ENCODE data around the gene FKBP6.
"Not testable (repeated sequence)": the region's sequence is repeated elsewhere in the genome, so short reads cannot be mapped to it uniquely, and the experiment has no call there.

Gene FKBP6

DNA sequence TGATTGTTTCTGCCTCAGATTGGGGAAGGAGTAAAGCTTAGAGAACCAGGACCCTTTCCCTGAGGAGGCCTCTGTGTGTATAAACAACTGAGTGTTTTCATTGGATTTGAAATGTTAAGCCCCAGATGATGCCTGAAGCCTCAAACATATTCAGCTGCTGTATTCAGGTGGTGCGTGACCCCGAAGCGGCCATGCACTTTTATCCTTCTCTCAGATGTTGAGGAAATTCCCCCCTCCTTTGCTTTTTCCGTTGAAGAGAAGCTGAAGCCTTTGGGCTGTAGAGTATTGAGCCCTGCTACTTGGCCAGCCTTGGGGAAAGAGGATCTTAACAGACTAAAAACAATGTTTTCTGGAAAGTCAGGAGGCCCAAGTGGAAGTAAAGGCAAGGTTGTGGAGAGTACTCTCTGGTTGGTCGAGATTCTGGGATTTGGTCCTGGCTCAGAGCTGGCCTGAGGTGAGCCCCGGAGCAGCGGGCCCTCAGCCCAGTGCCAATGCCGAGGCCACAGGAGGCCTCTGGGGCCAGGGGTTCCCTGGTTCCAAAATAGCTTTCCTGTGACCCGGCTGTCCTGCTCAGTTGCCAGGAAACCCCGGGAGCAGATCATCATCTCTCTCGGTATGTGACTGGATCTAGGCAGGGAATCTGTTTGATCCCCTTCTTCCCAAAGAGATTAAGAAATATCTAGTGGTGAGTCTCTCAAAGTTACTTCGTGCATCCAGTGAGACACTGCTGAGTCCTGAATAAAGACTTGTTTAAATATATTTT lies 22.5 kb downstream of the FKBP6 start:
- peaks cover 4% of the 10 kb centered on the region for H3K27me3 ChIP-seq (ENCODE audit: control insufficient read depth, insufficient read depth, low read length)
- H3K4me1 ChIP-seq (ENCODE audit: control insufficient read depth, insufficient read depth, low read length): no peaks in the 10 kb centered on the region
- no peak overlapping the region for H3K9ac ChIP-seq (ENCODE audit: low read length)
- no peak overlapping the region for H3K4me3 ChIP-seq (ENCODE audit: low read length)
- H3K27ac ChIP-seq (ENCODE audit: low read depth, low read length): no peak overlapping the region
- H3K36me3 ChIP-seq (ENCODE audit: control insufficient read depth, insufficient read depth, low read length): no peaks in the 10 kb centered on the region

DNA sequence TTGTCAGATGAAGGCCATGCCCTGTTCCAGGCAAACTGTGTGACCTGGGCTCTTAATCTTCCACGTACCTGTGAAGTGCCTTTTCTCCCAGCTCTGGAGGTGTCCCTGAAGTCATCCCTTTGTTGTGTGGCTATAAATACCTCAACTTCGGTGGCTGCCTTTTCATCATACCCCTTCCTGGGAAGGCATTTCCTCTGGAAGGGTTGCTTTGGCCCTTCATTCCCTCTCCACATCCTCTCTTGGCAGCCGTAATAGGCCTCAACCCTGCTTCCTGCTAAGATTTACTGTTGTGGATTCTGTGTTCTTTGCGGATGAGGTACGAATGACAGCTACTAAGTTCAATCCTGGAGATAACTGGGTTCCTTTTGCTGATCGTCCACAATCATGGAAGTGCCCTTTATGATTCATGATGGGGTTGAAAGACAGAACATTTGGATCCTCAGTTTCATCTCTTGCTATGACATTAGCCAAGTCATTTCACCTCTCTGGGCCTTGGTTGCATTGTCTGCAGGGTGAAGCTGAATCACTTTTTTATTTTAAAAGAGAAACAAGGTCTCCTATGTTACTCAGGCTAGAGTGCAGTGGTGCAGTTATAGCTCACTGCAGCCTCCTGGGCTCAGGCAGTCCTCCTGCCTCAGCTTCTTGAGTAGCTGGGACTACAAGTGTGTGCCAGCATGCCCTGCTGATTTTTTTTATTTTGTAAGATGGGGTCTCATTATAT lies 23.6 kb downstream of the FKBP6 start:
- no peak overlapping the region for H3K27ac ChIP-seq (ENCODE audit: low read depth, low read length)
- no peak overlapping the region for H3K9ac ChIP-seq (ENCODE audit: low read length)
- H3K4me3 ChIP-seq (ENCODE audit: low read length): no peak overlapping the region

DNA sequence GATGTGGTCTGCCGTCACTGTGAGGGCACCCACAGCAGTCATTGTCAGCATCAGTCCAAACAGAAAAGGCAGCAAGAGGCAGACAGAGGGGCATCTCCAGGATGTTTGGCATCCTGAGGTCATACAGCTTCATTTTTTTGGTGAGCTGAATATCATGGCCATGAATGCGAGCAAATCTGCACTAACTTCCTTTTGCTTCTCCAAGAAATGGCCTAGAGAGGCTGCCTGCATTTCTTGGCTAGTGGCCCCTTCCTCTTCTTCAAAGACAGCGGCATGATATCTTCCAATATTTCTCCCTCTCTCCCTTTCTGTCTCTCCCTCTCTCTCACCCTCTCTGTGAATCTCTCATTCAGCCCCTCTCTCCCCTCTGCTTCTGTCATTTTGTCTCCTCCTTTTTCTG lies 24.8 kb downstream of the FKBP6 start:
- H3K4me3 ChIP-seq (ENCODE audit: low read length): no peak overlapping the region
- H3K27me3 ChIP-seq (ENCODE audit: control insufficient read depth, insufficient read depth, low read length): peaks cover 2% of the 10 kb centered on the region
- H3K36me3 ChIP-seq (ENCODE audit: control insufficient read depth, insufficient read depth, low read length): no peaks in the 10 kb centered on the region
- H3K4me1 ChIP-seq (ENCODE audit: control insufficient read depth, insufficient read depth, low read length): no peaks in the 10 kb centered on the region
- no peak overlapping the region for H3K9ac ChIP-seq (ENCODE audit: low read length)
- no peak overlapping the region for H3K27ac ChIP-seq (ENCODE audit: low read depth, low read length)

More for the DNA sequence above, 23.6 kb downstream of the FKBP6 start:
- peaks cover 2% of the 10 kb centered on the region for H3K27me3 ChIP-seq (ENCODE audit: control insufficient read depth, insufficient read depth, low read length)
- H3K4me1 ChIP-seq (ENCODE audit: control insufficient read depth, insufficient read depth, low read length): no peaks in the 10 kb centered on the region
- no peaks in the 10 kb centered on the region for H3K36me3 ChIP-seq (ENCODE audit: control insufficient read depth, insufficient read depth, low read length)

DNA sequence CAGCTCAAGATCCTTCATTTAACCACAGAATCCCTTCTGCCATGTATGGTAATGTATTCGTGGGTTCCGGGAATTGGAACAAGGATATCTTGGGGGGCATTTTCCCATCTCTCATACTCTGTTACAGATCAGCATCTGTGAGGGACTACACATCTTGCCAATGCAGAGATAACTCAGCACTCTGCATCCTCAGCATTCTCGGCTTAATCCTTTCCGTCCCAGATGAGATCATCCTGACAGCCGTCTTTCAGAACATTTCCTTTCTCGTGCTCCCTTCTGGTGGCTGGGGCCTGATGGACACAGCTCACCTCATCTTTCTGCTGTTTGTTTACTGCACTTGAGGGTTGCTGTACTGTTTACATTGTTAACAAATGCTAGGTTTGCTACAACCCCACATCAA lies 25.3 kb downstream of the FKBP6 start:
- Histone ChIP-seq H3K27ac (ENCODE audit: low read depth, low read length) (no peak overlapping the region), H3K36me3 (ENCODE audit: control insufficient read depth, insufficient read depth, low read length) (no peaks in the 10 kb centered on the region), H3K9ac (ENCODE audit: low read length) (no peak overlapping the region), H3K4me1 (ENCODE audit: control insufficient read depth, insufficient read depth, low read length) (no peaks in the 10 kb centered on the region), H3K4me3 (ENCODE audit: low read length) (no peak overlapping the region), H3K27me3 (ENCODE audit: control insufficient read depth, insufficient read depth, low read length) (peaks cover 2% of the 10 kb centered on the region)

DNA sequence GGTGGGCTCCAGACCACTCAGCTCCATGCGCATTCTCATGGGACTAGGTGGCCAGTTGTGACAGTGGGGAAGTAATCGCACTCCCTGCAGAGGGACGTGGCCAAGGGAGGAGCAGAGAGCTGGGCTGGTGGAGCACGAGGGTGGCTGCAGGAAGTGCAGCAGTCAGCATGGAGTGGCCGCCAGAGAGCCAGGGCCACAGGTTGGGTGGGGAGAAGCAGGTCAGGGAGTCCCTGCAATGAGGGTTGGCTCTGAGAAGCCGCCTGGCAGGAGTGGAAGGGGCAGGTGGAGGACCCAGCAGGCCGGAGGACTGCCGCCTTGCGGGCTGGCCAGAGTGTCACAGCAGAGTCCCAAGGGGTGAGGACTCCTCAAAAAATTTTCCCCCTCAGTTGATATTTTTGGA lies 26.2 kb downstream of the FKBP6 start:
- Histone ChIP-seq H3K36me3 (ENCODE audit: control insufficient read depth, insufficient read depth, low read length) (no peaks in the 10 kb centered on the region), H3K27ac (ENCODE audit: low read depth, low read length) (no peak overlapping the region), H3K27me3 (ENCODE audit: control insufficient read depth, insufficient read depth, low read length) (peaks cover 2% of the 10 kb centered on the region), H3K9ac (ENCODE audit: low read length) (no peak overlapping the region), H3K4me1 (ENCODE audit: control insufficient read depth, insufficient read depth, low read length) (no peaks in the 10 kb centered on the region), H3K4me3 (ENCODE audit: low read length) (no peak overlapping the region)

DNA sequence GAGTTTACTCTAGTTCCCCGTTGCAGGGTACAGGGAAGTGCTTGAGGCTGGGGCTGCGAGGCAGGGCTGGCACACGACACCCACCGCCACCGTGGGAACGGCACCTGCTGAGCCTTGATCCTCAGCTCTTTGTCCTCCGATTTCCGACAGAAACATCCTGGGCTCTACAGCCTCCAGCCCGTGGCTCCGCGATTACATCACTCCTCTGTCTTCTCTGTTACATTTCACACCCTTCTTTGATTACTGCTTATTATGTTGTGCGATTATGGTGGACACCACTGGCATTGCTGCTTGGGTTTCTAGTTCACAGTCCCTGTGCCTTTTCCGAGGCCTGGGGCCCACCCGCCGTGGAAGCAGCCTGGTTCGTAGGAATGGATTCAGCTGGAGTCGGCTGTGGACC lies 26.9 kb downstream of the FKBP6 start:
- H3K4me3 ChIP-seq (ENCODE audit: low read length): no peak overlapping the region
- no peaks in the 10 kb centered on the region for H3K4me1 ChIP-seq (ENCODE audit: control insufficient read depth, insufficient read depth, low read length)
- no peaks in the 10 kb centered on the region for H3K36me3 ChIP-seq (ENCODE audit: control insufficient read depth, insufficient read depth, low read length)
- peaks cover 2% of the 10 kb centered on the region for H3K27me3 ChIP-seq (ENCODE audit: control insufficient read depth, insufficient read depth, low read length)
- H3K27ac ChIP-seq (ENCODE audit: low read depth, low read length): no peak overlapping the region
- no peak overlapping the region for H3K9ac ChIP-seq (ENCODE audit: low read length)

DNA sequence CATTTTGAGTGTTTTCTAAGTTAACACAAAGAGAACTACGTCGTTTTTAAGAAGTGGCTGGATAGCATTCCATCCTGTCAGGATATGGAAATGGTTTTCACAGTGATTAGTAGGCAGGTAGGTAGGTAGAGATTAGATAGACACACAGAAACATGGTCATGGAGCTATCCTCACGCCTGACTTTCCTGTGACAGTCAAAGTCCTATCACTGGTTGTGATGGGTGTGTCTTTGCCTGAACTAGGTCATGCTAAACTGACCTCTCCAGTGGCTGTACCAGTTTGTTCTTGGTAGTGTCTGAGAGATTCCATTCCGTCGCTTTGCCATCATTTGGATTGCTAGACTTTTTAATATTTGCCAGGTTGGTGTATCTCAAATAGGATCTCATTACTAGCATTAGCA lies 28.2 kb downstream of the FKBP6 start:
- Histone ChIP-seq H3K27me3 (ENCODE audit: control insufficient read depth, insufficient read depth, low read length) (peaks cover 2% of the 10 kb centered on the region), H3K4me1 (ENCODE audit: control insufficient read depth, insufficient read depth, low read length) (no peaks in the 10 kb centered on the region), H3K27ac (ENCODE audit: low read depth, low read length) (no peak overlapping the region), H3K36me3 (ENCODE audit: control insufficient read depth, insufficient read depth, low read length) (no peaks in the 10 kb centered on the region), H3K4me3 (ENCODE audit: low read length) (no peak overlapping the region), H3K9ac (ENCODE audit: low read length) (no peak overlapping the region)

DNA sequence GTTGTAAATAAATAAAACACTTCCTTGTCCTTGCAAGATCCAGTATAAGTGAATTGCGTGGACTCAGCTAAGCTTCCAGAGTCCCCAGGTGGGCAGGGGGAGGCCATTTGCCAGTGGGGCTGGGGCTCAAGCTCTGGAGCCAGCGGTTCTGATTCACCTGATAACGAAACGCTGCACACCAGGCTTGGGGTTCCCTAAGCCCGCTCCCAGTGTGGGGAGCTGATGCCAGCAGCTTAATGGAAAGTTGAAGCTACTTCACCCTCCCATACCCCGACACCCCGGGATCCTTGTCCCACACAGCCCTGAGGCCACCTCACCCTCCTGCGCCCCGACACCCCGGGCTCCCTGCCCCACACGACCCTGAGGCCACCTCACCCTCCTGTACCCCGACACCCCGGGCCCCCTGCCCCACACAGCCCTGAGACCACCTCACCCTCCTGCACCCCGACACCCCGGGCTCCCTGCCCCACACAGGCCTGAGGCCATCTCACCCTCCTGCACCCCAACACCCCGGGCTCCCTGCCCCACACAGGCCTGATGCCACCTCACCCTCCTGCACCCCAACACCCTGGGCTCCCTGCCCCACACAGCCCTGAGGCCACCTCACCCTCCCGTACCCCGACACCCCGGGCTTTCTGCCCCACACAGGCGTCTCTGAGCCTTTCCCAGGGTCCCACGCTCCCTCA lies 30.8 kb downstream of the FKBP6 start:
- Histone ChIP-seq H3K4me1 (ENCODE audit: control insufficient read depth, insufficient read depth, low read length) (no peaks in the 10 kb centered on the region), H3K9ac (ENCODE audit: low read length) (no peak overlapping the region), H3K4me3 (ENCODE audit: low read length) (no peak overlapping the region), H3K36me3 (ENCODE audit: control insufficient read depth, insufficient read depth, low read length) (no peaks in the 10 kb centered on the region), H3K27ac (ENCODE audit: low read depth, low read length) (no peak overlapping the region), H3K27me3 (ENCODE audit: control insufficient read depth, insufficient read depth, low read length) (peaks cover 2% of the 10 kb centered on the region)

DNA sequence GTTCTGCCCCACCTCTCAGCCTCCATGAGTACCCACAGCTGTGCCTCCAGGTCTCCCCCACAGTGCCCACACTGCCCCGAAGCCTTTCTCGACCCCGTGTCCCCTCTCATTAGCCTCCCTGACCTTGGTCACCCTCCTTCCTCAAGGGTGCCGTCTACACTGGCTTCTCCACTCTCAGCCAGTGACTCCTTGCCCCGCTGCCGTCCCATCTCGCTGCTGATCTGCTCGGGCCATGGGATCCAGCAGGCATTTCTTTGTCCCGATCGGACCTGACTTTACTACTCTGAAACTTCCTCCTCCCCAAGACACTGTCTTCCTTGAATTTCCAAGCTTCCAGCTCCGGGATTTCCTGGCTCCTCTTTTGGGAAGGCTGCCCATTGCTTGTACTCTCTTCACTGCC lies 31.3 kb downstream of the FKBP6 start:
- no peak overlapping the region for H3K4me3 ChIP-seq (ENCODE audit: low read length)
- peaks cover 2% of the 10 kb centered on the region for H3K27me3 ChIP-seq (ENCODE audit: control insufficient read depth, insufficient read depth, low read length)
- H3K4me1 ChIP-seq (ENCODE audit: control insufficient read depth, insufficient read depth, low read length): no peaks in the 10 kb centered on the region
- H3K9ac ChIP-seq (ENCODE audit: low read length): no peak overlapping the region
- no peak overlapping the region for H3K27ac ChIP-seq (ENCODE audit: low read depth, low read length)
- no peaks in the 10 kb centered on the region for H3K36me3 ChIP-seq (ENCODE audit: control insufficient read depth, insufficient read depth, low read length)

DNA sequence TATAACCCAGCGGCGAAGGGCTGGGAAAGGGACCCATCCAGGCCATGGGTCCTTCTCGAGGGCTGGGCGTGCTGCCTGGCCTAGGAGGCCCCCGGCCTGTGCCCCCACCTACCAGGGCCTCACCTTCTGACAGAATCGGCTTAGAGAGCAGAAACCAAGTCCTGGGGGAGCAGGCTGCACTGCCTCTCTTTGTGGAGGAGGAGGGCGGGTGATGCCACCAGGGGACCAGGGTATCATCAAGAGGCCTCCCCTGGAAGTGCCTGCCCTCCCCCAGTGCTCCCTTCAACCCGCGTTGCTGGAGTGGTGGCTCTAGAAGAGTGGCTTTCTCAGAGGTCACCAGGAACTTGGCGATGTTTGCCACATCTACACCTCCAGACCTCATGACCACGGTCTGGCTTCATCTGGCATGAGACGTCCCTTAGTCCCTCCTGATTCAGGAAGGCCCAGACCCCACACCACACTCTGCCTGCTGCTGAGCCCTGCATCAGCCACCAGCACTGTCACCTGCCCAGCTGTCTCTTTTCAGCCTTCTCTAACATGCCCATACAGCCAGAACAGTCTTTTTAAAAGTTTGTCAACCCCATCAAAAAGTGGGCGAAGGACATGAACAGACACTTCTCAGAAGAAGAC lies 31.9 kb downstream of the FKBP6 start:
- no peak overlapping the region for H3K27ac ChIP-seq (ENCODE audit: low read depth, low read length)
- no peaks in the 10 kb centered on the region for H3K4me1 ChIP-seq (ENCODE audit: control insufficient read depth, insufficient read depth, low read length)
- no peak overlapping the region for H3K4me3 ChIP-seq (ENCODE audit: low read length)
- H3K27me3 ChIP-seq (ENCODE audit: control insufficient read depth, insufficient read depth, low read length): peaks cover under 1% of the 10 kb centered on the region
- no peaks in the 10 kb centered on the region for H3K36me3 ChIP-seq (ENCODE audit: control insufficient read depth, insufficient read depth, low read length)
- H3K9ac ChIP-seq (ENCODE audit: low read length): no peak overlapping the region

DNA sequence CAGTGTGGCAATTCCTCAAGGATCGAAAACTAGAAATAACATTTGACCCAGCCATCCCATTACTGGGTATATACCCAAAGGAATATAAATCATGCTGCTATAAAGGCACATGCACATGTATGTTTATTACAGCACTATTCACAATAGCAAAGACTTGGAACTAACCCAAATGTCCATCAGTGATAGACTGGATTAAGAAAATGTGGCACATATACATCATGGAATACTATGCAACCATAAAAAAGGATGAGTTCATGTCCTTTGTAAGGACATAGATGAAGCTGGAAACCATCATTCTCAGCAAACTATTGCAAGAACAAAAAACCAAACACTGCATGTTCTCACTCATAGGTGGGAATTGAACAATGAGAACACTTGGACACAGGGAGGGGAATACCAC lies 32.6 kb downstream of the FKBP6 start:
- not testable (repeated sequence) for H3K4me1 ChIP-seq (ENCODE audit: control insufficient read depth, insufficient read depth, low read length); H3K4me3 ChIP-seq (ENCODE audit: low read length); H3K9ac ChIP-seq (ENCODE audit: low read length); H3K36me3 ChIP-seq (ENCODE audit: control insufficient read depth, insufficient read depth, low read length); H3K27me3 ChIP-seq (ENCODE audit: control insufficient read depth, insufficient read depth, low read length); H3K27ac ChIP-seq (ENCODE audit: low read depth, low read length)

DNA sequence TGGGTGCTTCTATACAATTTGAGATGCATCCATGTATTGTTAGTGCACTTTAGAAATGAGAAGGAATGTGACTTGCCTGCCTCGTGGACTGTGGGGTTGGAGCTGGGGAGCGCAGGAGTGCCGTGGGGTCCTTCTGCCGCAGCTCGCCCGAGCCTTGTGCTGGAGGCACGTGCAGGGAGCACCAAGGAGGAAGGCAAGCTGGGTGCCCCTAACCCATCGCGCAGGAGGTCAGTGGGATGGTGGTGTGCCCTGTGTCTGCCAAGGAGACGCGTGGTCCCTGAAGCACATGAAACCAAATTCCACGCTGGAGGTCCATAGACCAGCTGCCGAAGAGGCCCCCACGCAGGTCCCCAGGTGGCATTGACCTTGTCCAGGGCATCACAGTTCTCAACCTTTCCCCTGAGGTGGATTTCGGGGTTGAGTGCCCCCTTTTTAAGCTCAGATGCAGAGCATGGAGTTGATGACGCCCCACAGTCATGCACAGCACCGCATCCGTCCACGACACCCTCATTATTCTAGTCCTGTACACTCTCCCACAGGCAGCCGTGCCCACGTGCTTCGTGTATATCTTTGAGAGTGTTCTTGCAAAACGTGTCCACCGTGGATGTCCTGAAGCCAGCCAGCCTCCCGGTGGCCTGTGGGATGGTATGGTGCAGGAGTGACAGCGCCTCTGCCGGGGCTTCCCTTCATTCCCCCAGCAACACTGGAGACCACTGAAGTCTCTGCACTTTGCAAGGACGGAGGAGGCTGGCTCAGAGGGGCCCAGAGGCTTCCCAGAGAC lies 35.5 kb downstream of the FKBP6 start:
- H3K36me3 ChIP-seq (ENCODE audit: control insufficient read depth, insufficient read depth, low read length): no peaks in the 10 kb centered on the region
- H3K4me3 ChIP-seq (ENCODE audit: low read length): no peak overlapping the region
- H3K27ac ChIP-seq (ENCODE audit: low read depth, low read length): no peak overlapping the region
- H3K27me3 ChIP-seq (ENCODE audit: control insufficient read depth, insufficient read depth, low read length): no peaks in the 10 kb centered on the region
- no peak overlapping the region for H3K9ac ChIP-seq (ENCODE audit: low read length)
- H3K4me1 ChIP-seq (ENCODE audit: control insufficient read depth, insufficient read depth, low read length): no peaks in the 10 kb centered on the region

Data from rectal smooth muscle tissue (tissue), 1 donor.